PFSK-1 (cell line): ENCODE data around the gene GASK1B.

Experiments
- FOXP2 ChIP-seq: optimal IDR thresholded peaks from 2 replicates; pipeline ENCODE3; 2011; ENCODE audit warnings: borderline replicate concordance, control low read depth, inconsistent platforms; ENCODE audit not compliant: insufficient read depth; ENCODE audit errors: extremely low read length, extremely low read depth
- POLR2AphosphoS5 ChIP-seq: IDR thresholded peaks from 2 replicates; pipeline ENCODE4 v1.6.1; 2012; ENCODE audit warnings: low read depth, mild to moderate bottlenecking, control low read depth, low read length, moderate library complexity
- SIN3A ChIP-seq: IDR thresholded peaks from 2 replicates; pipeline ENCODE4 v1.6.1; 2012; ENCODE audit warnings: mild to moderate bottlenecking, low read length, moderate library complexity, borderline replicate concordance; ENCODE audit not compliant: insufficient read depth
- TAF1 ChIP-seq: IDR thresholded peaks from 2 replicates; pipeline ENCODE4 v1.6.1; 2012; ENCODE audit warnings: low read length, control low read depth, borderline replicate concordance; ENCODE audit not compliant: insufficient read depth
- TF ChIP-seq, protein P1 (sequence below), 2 experiments: IDR thresholded peaks; 2 replicates each; pipeline versions ENCODE4 v1.6.1 to v1.8.0; 2011 to 2012; ENCODE audit warnings: low read depth in 2 of 2, low read length in 2 of 2, control low read depth in 1 of 2, inconsistent platforms in 1 of 2, mild to moderate bottlenecking in 1 of 2, moderate library complexity in 1 of 2; ENCODE audit not compliant: insufficient read depth in 1 of 2

Gene GASK1B

GRCh38 chr4:158202481-158202880, 29.7 kb upstream of the GASK1B start:
- TF ChIP-seq SIN3A (no peak), FOXP2 (no peak), TAF1 (no peak), POLR2AphosphoS5 (no peak)
- TF ChIP-seq, protein P1, sequence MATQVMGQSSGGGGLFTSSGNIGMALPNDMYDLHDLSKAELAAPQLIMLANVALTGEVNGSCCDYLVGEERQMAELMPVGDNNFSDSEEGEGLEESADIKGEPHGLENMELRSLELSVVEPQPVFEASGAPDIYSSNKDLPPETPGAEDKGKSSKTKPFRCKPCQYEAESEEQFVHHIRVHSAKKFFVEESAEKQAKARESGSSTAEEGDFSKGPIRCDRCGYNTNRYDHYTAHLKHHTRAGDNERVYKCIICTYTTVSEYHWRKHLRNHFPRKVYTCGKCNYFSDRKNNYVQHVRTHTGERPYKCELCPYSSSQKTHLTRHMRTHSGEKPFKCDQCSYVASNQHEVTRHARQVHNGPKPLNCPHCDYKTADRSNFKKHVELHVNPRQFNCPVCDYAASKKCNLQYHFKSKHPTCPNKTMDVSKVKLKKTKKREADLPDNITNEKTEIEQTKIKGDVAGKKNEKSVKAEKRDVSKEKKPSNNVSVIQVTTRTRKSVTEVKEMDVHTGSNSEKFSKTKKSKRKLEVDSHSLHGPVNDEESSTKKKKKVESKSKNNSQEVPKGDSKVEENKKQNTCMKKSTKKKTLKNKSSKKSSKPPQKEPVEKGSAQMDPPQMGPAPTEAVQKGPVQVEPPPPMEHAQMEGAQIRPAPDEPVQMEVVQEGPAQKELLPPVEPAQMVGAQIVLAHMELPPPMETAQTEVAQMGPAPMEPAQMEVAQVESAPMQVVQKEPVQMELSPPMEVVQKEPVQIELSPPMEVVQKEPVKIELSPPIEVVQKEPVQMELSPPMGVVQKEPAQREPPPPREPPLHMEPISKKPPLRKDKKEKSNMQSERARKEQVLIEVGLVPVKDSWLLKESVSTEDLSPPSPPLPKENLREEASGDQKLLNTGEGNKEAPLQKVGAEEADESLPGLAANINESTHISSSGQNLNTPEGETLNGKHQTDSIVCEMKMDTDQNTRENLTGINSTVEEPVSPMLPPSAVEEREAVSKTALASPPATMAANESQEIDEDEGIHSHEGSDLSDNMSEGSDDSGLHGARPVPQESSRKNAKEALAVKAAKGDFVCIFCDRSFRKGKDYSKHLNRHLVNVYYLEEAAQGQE (IDR thresholded peaks at IDR 0.05; ENCODE audit: insufficient read depth in 1 of 2, low read depth in 2 of 2, low read length in 2 of 2): no peak

GRCh38 chr4:158201876-158202275, 29.1 kb upstream of the GASK1B start:
- TF ChIP-seq, protein P1 (IDR thresholded peaks at IDR 0.05; ENCODE audit: insufficient read depth in 1 of 2, low read depth in 2 of 2, low read length in 2 of 2): no peak
- TF ChIP-seq FOXP2 (no peak), POLR2AphosphoS5 (no peak), TAF1 (no peak), SIN3A (no peak)

DNA sequence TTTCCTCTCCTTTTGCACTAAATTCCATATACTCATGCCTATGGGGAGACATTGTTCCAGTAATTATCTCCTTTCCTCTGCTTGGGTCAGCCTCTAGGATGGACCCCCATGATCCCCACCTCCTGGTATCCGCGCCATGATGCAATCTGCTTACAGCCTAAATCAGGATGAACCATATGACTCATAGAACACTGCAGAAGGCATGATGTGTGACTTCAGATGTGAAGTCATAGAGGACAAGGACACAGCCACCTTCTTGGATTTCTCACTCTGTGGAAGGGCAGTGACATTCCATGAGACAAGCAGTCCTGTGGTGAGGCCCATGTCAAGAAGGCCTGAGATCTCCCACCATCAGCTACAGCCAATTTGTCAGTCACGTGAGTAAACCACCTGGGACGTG, 28.5 kb upstream of the GASK1B start:
- TF ChIP-seq POLR2AphosphoS5 (no peak), SIN3A (no peak), FOXP2 (no peak), TAF1 (no peak)
- TF ChIP-seq, protein P1 (IDR thresholded peaks at IDR 0.05; ENCODE audit: insufficient read depth in 1 of 2, low read depth in 2 of 2, low read length in 2 of 2): no peak

DNA sequence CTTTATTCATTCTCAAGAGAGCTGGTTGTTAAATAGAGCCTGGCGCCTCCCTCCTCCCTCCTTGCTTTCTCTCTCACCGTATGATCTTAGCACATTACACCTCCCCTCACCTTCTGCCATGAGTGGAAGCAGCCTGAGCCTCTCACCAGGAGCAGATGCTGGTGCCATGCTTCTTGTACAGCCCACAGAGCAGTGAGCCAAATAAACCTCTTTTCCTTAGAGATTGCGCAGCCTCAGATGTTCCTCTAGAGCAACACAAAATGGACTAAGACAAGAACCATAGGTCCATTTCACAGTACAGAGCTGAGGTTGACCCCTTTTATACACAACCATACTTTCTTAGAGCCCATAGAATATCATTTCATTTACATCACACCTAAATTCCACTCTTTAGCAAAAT, 27.4 kb upstream of the GASK1B start:
- TF ChIP-seq TAF1: no peak
- TF ChIP-seq, protein P1 (IDR thresholded peaks at IDR 0.05; ENCODE audit: insufficient read depth in 1 of 2, low read depth in 2 of 2, low read length in 2 of 2): no peak
- no peak for TF ChIP-seq FOXP2
- no peak for TF ChIP-seq POLR2AphosphoS5
- no peak for TF ChIP-seq SIN3A

GRCh38 chr4:158197194-158197776, 24.5 kb upstream of the GASK1B start:
- TF ChIP-seq POLR2AphosphoS5 (no peak), TAF1 (no peak), FOXP2 (no peak), SIN3A (no peak)
- TF ChIP-seq, protein P1 (IDR thresholded peaks at IDR 0.05; ENCODE audit: insufficient read depth in 1 of 2, low read depth in 2 of 2, low read length in 2 of 2): no peak
